Naive thymus-derived CD4-positive, alpha-beta T cell (primary cell): Measurements from ENCODE around the gene UBXN11. TPM values are rescaled to one million over a fixed set of nuclear protein-coding genes. Genes with fewer than 3 reads are reported as not detected.

Experiments used
- ATAC-seq: fragments of 150-1000 bp; cut with Tn5 transposase; 2 replicates; pipeline ENCODE4 v1.10.0; 2021; ENCODE audit warnings: mild to moderate bottlenecking, moderate library complexity
- CTCF ChIA-PET: fragments of 350-600 bp; sonication (Branson Sonifier 250); formaldehyde crosslinking; loops from one replicate; lab custom pipeline; 2021; ENCODE audit warnings: antibody characterized with exemption; lab: Charles Lee
- POLR2A ChIA-PET: fragments of 350-600 bp; sonication (Branson Sonifier 250); formaldehyde crosslinking; loops from one replicate; lab custom pipeline; 2021; ENCODE audit warnings: antibody characterized with exemption, inconsistent platforms; lab: Charles Lee
- DNase-seq, 9 donors: peaks; one replicate each; pipeline versions ENCODE4 v3.0.0 to v3.0.0-alpha.2; 2020 to 2022; ENCODE audit warnings: mixed read lengths in 1 of 9
- H3K27ac ChIP-seq: one replicate; pipeline ENCODE4 v1.7.0; 2013; ENCODE audit warnings: mild to moderate bottlenecking, low read depth, low read length, moderate library complexity
- H3K27me3 ChIP-seq, 2 donors: one replicate each; pipeline ENCODE4 v1.7.0; 2013; ENCODE audit warnings: low read length in 2 of 2, mild to moderate bottlenecking in 2 of 2, moderate library complexity in 2 of 2; ENCODE audit not compliant: control insufficient read depth in 2 of 2, insufficient read depth in 2 of 2
- H3K36me3 ChIP-seq, 3 experiments: 1 replicate in 2 of 3; 2 replicates in 1 of 3; pipeline ENCODE4 v1.7.0; 2013; ENCODE audit warnings: low read length in 3 of 3, mild to moderate bottlenecking in 3 of 3, moderate library complexity in 1 of 3; ENCODE audit not compliant: insufficient read depth in 3 of 3, control insufficient read depth in 2 of 3
- H3K4me1 ChIP-seq, 2 donors: one replicate each; pipeline ENCODE4 v1.7.0; 2013; ENCODE audit warnings: low read length in 2 of 2, mild to moderate bottlenecking in 2 of 2, moderate library complexity in 1 of 2; ENCODE audit not compliant: control insufficient read depth in 2 of 2, insufficient read depth in 2 of 2
- H3K4me3 ChIP-seq: 2 replicates; pipeline ENCODE4 v1.7.0; 2013; ENCODE audit warnings: mild to moderate bottlenecking, low read length
- H3K9me3 ChIP-seq, 3 experiments: 1 replicate in 2 of 3; 2 replicates in 1 of 3; pipeline ENCODE4 v1.7.0; 2013; ENCODE audit warnings: low read length in 3 of 3; ENCODE audit not compliant: control insufficient read depth in 2 of 3
- H3K27ac Mint-ChIP-seq, 9 donors: one replicate each; pipeline ENCODE4 v1.8.0; 2020 to 2022; ENCODE audit warnings: mixed read lengths in 9 of 9, mild to moderate bottlenecking in 8 of 9, moderate library complexity in 5 of 9, inconsistent platforms in 2 of 9
- H3K27me3 Mint-ChIP-seq, 5 donors: one replicate each; pipeline ENCODE4 v1.8.0; 2021 to 2022; ENCODE audit warnings: mixed read lengths in 5 of 5, mild to moderate bottlenecking in 1 of 5
- H3K36me3 Mint-ChIP-seq, 5 donors: one replicate each; pipeline ENCODE4 v1.8.0; 2020 to 2022; ENCODE audit warnings: mixed read lengths in 5 of 5, mild to moderate bottlenecking in 3 of 5, inconsistent platforms in 1 of 5
- H3K4me1 Mint-ChIP-seq, 7 donors: one replicate each; pipeline ENCODE4 v1.8.0; 2020 to 2022; ENCODE audit warnings: mixed read lengths in 7 of 7, mild to moderate bottlenecking in 3 of 7, inconsistent platforms in 1 of 7
- H3K4me3 Mint-ChIP-seq, 10 donors: one replicate each; pipeline ENCODE4 v1.8.0; 2020 to 2022; ENCODE audit warnings: mild to moderate bottlenecking in 10 of 10, mixed read lengths in 10 of 10, moderate library complexity in 6 of 10, inconsistent platforms in 2 of 10
- H3K9me3 Mint-ChIP-seq, 11 donors: one replicate each; pipeline ENCODE4 v1.8.0; 2020 to 2022; ENCODE audit warnings: mixed read lengths in 11 of 11, mild to moderate bottlenecking in 4 of 11, inconsistent platforms in 1 of 11, moderate library complexity in 1 of 11
- intact Hi-C, 2 donors: fragments of 100-400 bp; cut with micrococcal nuclease; formaldehyde crosslinking; loops; one replicate each; pipeline ENCODE4 v1.15.1; 2023
- polyA plus RNA-seq, 2 donors: library from polyadenylated mRNA; unstranded; fragments of 300-500 nt; fragmentation: Illumina TruSeq; gene quantifications; one replicate each; pipeline ENCODE4 v1.2.3, GENCODE V29; 2021
- total RNA-seq, 6 experiments: library from RNA in 5 of 6; stranded (reverse) in 5 of 6; gene quantifications; 1 replicate in 5 of 6; 2 replicates in 1 of 6; pipeline ENCODE4 v1.2.3 and lab custom pipeline; 2021 to 2026

UBXN11 gene
- total and polyA plus RNA-seq, 7 experiments from 2014 or later: 10.5 to 131 (median 49.6) TPM

- Mint-ChIP-seq H3K9me3 (no peaks in the 10 kb centered on the region), H3K36me3 (peaks cover 0 to 19% (median 0%) of the 10 kb centered on the region in 5 donors), H3K27ac (peak overlapping the region; percentile 85 to 99 (median 96)), H3K4me1 (peaks cover 52 to 90% (median 76%) of the 10 kb centered on the region in 7 donors), H3K4me3 (peak overlapping the region in 8 of 10 donors; percentile 6 to 78 (median 66)), H3K27me3 (no peaks in the 10 kb centered on the region)
- Histone ChIP-seq H3K4me1 (peaks cover 65 to 75% of the 10 kb centered on the region in 2 donors), H3K27me3 (no peaks in the 10 kb centered on the region), H3K36me3 (peaks cover 0 to 3% (median 0%) of the 10 kb centered on the region in 3 experiments), H3K27ac (peak overlapping the region; percentile 86), H3K9me3 (no peaks in the 10 kb centered on the region), H3K4me3 (no peak overlapping the region)
- intact Hi-C loops: no loop called here
- CTCF ChIA-PET: interaction anchor here (1.0 to 17.9 kb wide), 4 partner anchors 9 to 32 kb away, joined by 3 to 541 read pairs (median 67); partner anchors contain the start of genes CD52, SH3BGRL3 and UBXN11
- DNase-seq (no peak), ATAC-seq (no peak)
- POLR2A ChIA-PET: interaction anchor here (1.2 to 26.8 kb wide), 4 partner anchors 12 to 141 kb away, joined by 4 to 1967 read pairs (median 56); partner anchors contain the start of genes CD52, DHDDS, SH3BGRL3 and UBXN11
Observed at GRCh38 chr1:26290882-26291261, 15.6 kb downstream of the UBXN11 start.

GRCh38 chr1:26290122-26290881 is 16.1 kb downstream of the UBXN11 start:
- peak; percentile 49 for ATAC-seq
- H3K4me3 ChIP-seq: peak overlapping the region; percentile 10
- Mint-ChIP-seq H3K36me3 (peaks cover 0 to 13% (median 0%) of the 10 kb centered on the region in 5 donors), H3K4me1 (peaks cover 55 to 91% (median 75%) of the 10 kb centered on the region in 7 donors), H3K4me3 (peak overlapping the region; percentile 42 to 83 (median 72)), H3K9me3 (no peaks in the 10 kb centered on the region), H3K27ac (peak overlapping the region; percentile 85 to 99 (median 96)), H3K27me3 (no peaks in the 10 kb centered on the region)
- H3K27me3 ChIP-seq: no peaks in the 10 kb centered on the region
- H3K27ac ChIP-seq: peak overlapping the region; percentile 86
- H3K4me1 ChIP-seq: peaks cover 71 to 81% of the 10 kb centered on the region in 2 donors
- no peaks in the 10 kb centered on the region for H3K36me3 ChIP-seq
- DNase-seq: no peak
- intact Hi-C loops: no loop called here
- ChIA-PET CTCF (interaction anchor here (1.0 to 17.9 kb wide), 5 partner anchors 9 to 32 kb away, joined by 3 to 541 read pairs (median 10); partner anchors contain the start of genes CD52, SH3BGRL3 and UBXN11), POLR2A (interaction anchor here (1.2 to 26.8 kb wide), 4 partner anchors 12 to 142 kb away, joined by 4 to 1967 read pairs (median 56); partner anchors contain the start of genes CD52, DHDDS, SH3BGRL3 and UBXN11)
- H3K9me3 ChIP-seq: no peaks in the 10 kb centered on the region

GRCh38 chr1:26289158-26290059 is 17.0 kb downstream of the UBXN11 start:
- ChIA-PET POLR2A (interaction anchor here (0.6 to 26.8 kb wide), 10 partner anchors 11 to 143 kb away, joined by 3 to 1967 read pairs (median 4); partner anchors contain the start of genes CD52, DHDDS, SH3BGRL3 and UBXN11), CTCF (interaction anchor here (0.6 to 17.9 kb wide), 9 partner anchors 10 to 128 kb away, joined by 3 to 541 read pairs (median 8); partner anchors contain the start of genes CD52, SH3BGRL3 and UBXN11)
- H3K4me3 Mint-ChIP-seq: peak overlapping the region; percentile 42 to 85 (median 76)
- no peaks in the 10 kb centered on the region for H3K9me3 ChIP-seq
- DNase-seq (peak in 2 of 9 donors; percentile 36 to 38), ATAC-seq (peak; percentile 33)
- peak overlapping the region; percentile 10 for H3K4me3 ChIP-seq
- H3K9me3 Mint-ChIP-seq: peaks cover 0 to 2% (median 0%) of the 10 kb centered on the region in 11 donors
- H3K4me1 Mint-ChIP-seq: peaks cover 64 to 95% (median 78%) of the 10 kb centered on the region in 7 donors
- intact Hi-C loops: loop anchor here (2.0 to 10.0 kb wide), 4 partner anchors 15 to 405 kb away; partner anchors contain the start of gene ARID1A (in 1 of the 2)
- H3K27me3 ChIP-seq: no peaks in the 10 kb centered on the region
- H3K4me1 ChIP-seq: peaks cover 80 to 90% of the 10 kb centered on the region in 2 donors
- no peaks in the 10 kb centered on the region for H3K36me3 ChIP-seq
- peak overlapping the region; percentile 85 to 99 (median 96) for H3K27ac Mint-ChIP-seq
- H3K27ac ChIP-seq: peak overlapping the region; percentile 86
- no peaks in the 10 kb centered on the region for H3K27me3 Mint-ChIP-seq
- peaks cover 0 to 13% (median 0%) of the 10 kb centered on the region in 5 donors for H3K36me3 Mint-ChIP-seq

- peak in 1 of 9 donors; percentile 57 for DNase-seq
Observed at GRCh38 chr1:26288311-26288941, 18.0 kb downstream of the UBXN11 start.

GRCh38 chr1:26287811-26288210 is 18.6 kb downstream of the UBXN11 start:
- Mint-ChIP-seq H3K4me3 (peak overlapping the region; percentile 61 to 86 (median 78)), H3K27ac (peak overlapping the region; percentile 85 to 99 (median 96)), H3K27me3 (no peaks in the 10 kb centered on the region), H3K4me1 (peaks cover 69 to 100% (median 87%) of the 10 kb centered on the region in 7 donors), H3K9me3 (peaks cover 0 to 2% (median 0%) of the 10 kb centered on the region in 11 donors), H3K36me3 (peaks cover 0 to 18% (median 0%) of the 10 kb centered on the region in 5 donors)
- Histone ChIP-seq H3K27me3 (no peaks in the 10 kb centered on the region), H3K36me3 (peaks cover 0 to 5% (median 0%) of the 10 kb centered on the region in 3 experiments), H3K27ac (peak overlapping the region; percentile 86), H3K4me3 (peak overlapping the region; percentile 58), H3K9me3 (no peaks in the 10 kb centered on the region), H3K4me1 (peaks cover 96 to 100% of the 10 kb centered on the region in 2 donors)
- intact Hi-C loops: loop anchor here (1.0 to 10.0 kb wide), 8 partner anchors 9 to 407 kb away; partner anchors contain the start of genes ARID1A (in 1 of the 2) and UBXN11 (in 1 of the 2)
- DNase-seq: no peak
- ChIA-PET POLR2A (interaction anchor here (0.8 to 26.8 kb wide), 7 partner anchors 9 to 406 kb away, joined by 3 to 1967 read pairs (median 5); partner anchors contain the start of genes CD52, SH3BGRL3 and UBXN11), CTCF (interaction anchor here (1.2 to 17.9 kb wide), 7 partner anchors 8 to 129 kb away, joined by 5 to 541 read pairs (median 8); partner anchors contain the start of genes CD52, SH3BGRL3 and UBXN11)
- no peak for ATAC-seq

More at GRCh38 chr1:26288311-26288941, 18.0 kb downstream of the UBXN11 start:
- Histone ChIP-seq H3K9me3 (no peaks in the 10 kb centered on the region), H3K27me3 (no peaks in the 10 kb centered on the region), H3K36me3 (no peaks in the 10 kb centered on the region), H3K4me1 (peaks cover 90 to 100% of the 10 kb centered on the region in 2 donors), H3K4me3 (peak overlapping the region; percentile 5), H3K27ac (peak overlapping the region; percentile 86)
- Mint-ChIP-seq H3K4me3 (peak overlapping the region; percentile 33 to 85 (median 76)), H3K9me3 (peaks cover 0 to 2% (median 0%) of the 10 kb centered on the region in 11 donors), H3K27me3 (no peaks in the 10 kb centered on the region), H3K4me1 (peaks cover 67 to 98% (median 86%) of the 10 kb centered on the region in 7 donors), H3K36me3 (peaks cover 0 to 14% (median 0%) of the 10 kb centered on the region in 5 donors), H3K27ac (peak overlapping the region; percentile 85 to 99 (median 96))
- CTCF ChIA-PET: interaction anchor here (0.6 to 17.9 kb wide), 10 partner anchors 9 to 129 kb away, joined by 3 to 541 read pairs (median 8); partner anchors contain the start of genes CD52, SH3BGRL3 and UBXN11
- POLR2A ChIA-PET: interaction anchor here (0.8 to 26.8 kb wide), 7 partner anchors 10 to 93 kb away, joined by 3 to 1967 read pairs (median 5); partner anchors contain the start of genes CD52, SH3BGRL3 and UBXN11
- intact Hi-C loops: loop anchor here (1.0 to 10.0 kb wide), 5 partner anchors 9 to 406 kb away; partner anchors contain the start of gene ARID1A (in 1 of the 2)
- peak; percentile 3 for ATAC-seq
